SK-N-SH treated with all-trans-retinoic acid at 6 μM for 48 hours (cell line): ENCODE measurements around the gene HNRNPA3.

Source experiments
- ATAC-seq: fragments of 200-7000 bp; cut with Tn5 transposase; 3 replicates; pipeline ENCODE4 v1.9.1; 2020; ENCODE audit warnings: mild to moderate bottlenecking, moderate library complexity
- ARNTL ChIP-seq: fragments of 450-650 bp; formaldehyde crosslinking; IDR thresholded peaks from 2 replicates; pipeline ENCODE4 v1.5.0; 2020; ENCODE audit warnings: low read depth, mild to moderate bottlenecking, moderate library complexity, borderline replicate concordance
- BACH2 ChIP-seq: fragments of 250-450 bp; sonication (Bioruptor Pico); IDR thresholded peaks from 2 replicates; pipeline ENCODE4 v1.9.0; 2021; ENCODE audit warnings: mild to moderate bottlenecking, borderline replicate concordance
- CSDC2 ChIP-seq: fragments of 250-450 bp; sonication (Bioruptor Pico); IDR thresholded peaks from 2 replicates; pipeline ENCODE4 v1.5.0; 2020; ENCODE audit warnings: mild to moderate bottlenecking, moderate library complexity
- ESRRG ChIP-seq: fragments of 250-450 bp; sonication (Bioruptor Pico); IDR thresholded peaks from 2 replicates; pipeline ENCODE4 v1.6.1; 2021; ENCODE audit warnings: mild to moderate bottlenecking
- GLIS3 ChIP-seq: fragments of 250-450 bp; sonication (Bioruptor Pico); IDR thresholded peaks from 2 replicates; pipeline ENCODE4 v1.5.0; 2020; ENCODE audit warnings: mild to moderate bottlenecking, moderate library complexity
- ISL1 ChIP-seq: fragments of 250-450 bp; sonication (Bioruptor Pico); IDR thresholded peaks from 2 replicates; pipeline ENCODE4 v2.1.2; 2022; ENCODE audit warnings: mild to moderate bottlenecking, moderate library complexity
- OSR1 ChIP-seq: fragments of 250-450 bp; sonication (Bioruptor Pico); IDR thresholded peaks from 2 replicates; pipeline ENCODE4 v1.8.0; 2022; ENCODE audit warnings: moderate library complexity, mild to moderate bottlenecking, inconsistent platforms
- RARB ChIP-seq: fragments of 250-450 bp; sonication (Bioruptor Pico); IDR thresholded peaks from 2 replicates; pipeline ENCODE4 v1.8.0; 2021; ENCODE audit warnings: mild to moderate bottlenecking, moderate library complexity
- SNAI2 ChIP-seq: fragments of 250-450 bp; sonication (Bioruptor Pico); IDR thresholded peaks from 2 replicates; pipeline ENCODE4 v1.5.0; 2020; ENCODE audit warnings: mild to moderate bottlenecking, moderate library complexity
- TCF4 ChIP-seq: fragments of 250-450 bp; sonication (Bioruptor Pico); IDR thresholded peaks from 2 replicates; pipeline ENCODE4 v1.8.0; 2021; ENCODE audit warnings: mild to moderate bottlenecking, moderate library complexity, borderline replicate concordance
- TOX ChIP-seq: fragments of 250-450 bp; sonication (Bioruptor Pico); IDR thresholded peaks from 2 replicates; pipeline ENCODE4 v1.8.0; 2021; ENCODE audit warnings: mild to moderate bottlenecking, moderate library complexity, borderline replicate concordance
- ZC3H10 ChIP-seq: fragments of 250-450 bp; sonication (Bioruptor Pico); IDR thresholded peaks from 2 replicates; pipeline ENCODE4 v1.5.1; 2021; ENCODE audit warnings: mild to moderate bottlenecking, moderate library complexity
- ZFP3 ChIP-seq: fragments of 250-450 bp; sonication (Bioruptor Pico); IDR thresholded peaks from 2 replicates; pipeline ENCODE4 v1.5.0; 2020; ENCODE audit warnings: mild to moderate bottlenecking, moderate library complexity
- ZFP30 ChIP-seq: fragments of 450-650 bp; formaldehyde crosslinking; IDR thresholded peaks from 2 replicates; pipeline ENCODE4 v1.5.0; 2022; ENCODE audit warnings: mild to moderate bottlenecking, moderate library complexity
- ZNF565 ChIP-seq: fragments of 450-650 bp; formaldehyde crosslinking; conservative IDR thresholded peaks from 2 replicates; pipeline ENCODE4 v1.5.0; 2020; ENCODE audit warnings: low read depth, mild to moderate bottlenecking, moderate library complexity
- ZNF70 ChIP-seq: fragments of 450-650 bp; formaldehyde crosslinking; IDR thresholded peaks from 2 replicates; pipeline ENCODE4 v1.5.0; 2020; ENCODE audit warnings: mild to moderate bottlenecking, moderate library complexity
- ZNF8 ChIP-seq: fragments of 450-650 bp; formaldehyde crosslinking; IDR thresholded peaks from 2 replicates; pipeline ENCODE4 v1.5.0; 2020; ENCODE audit warnings: mild to moderate bottlenecking, moderate library complexity
- TF ChIP-seq, protein P1 (sequence below): fragments of 250-450 bp; sonication (Bioruptor Pico); IDR thresholded peaks from 2 replicates; pipeline ENCODE4 v1.5.1; 2020; ENCODE audit warnings: low read depth, mild to moderate bottlenecking, moderate library complexity
- TF ChIP-seq, protein P2 (sequence below): fragments of 250-450 bp; sonication (Bioruptor Pico); IDR thresholded peaks from 2 replicates; pipeline ENCODE4 v1.8.0; 2021; ENCODE audit warnings: low read depth, mild to moderate bottlenecking, moderate library complexity, borderline replicate concordance
- TF ChIP-seq, protein P3 (sequence below): fragments of 250-450 bp; sonication (Bioruptor Pico); IDR thresholded peaks from 2 replicates; pipeline ENCODE4 v1.5.0; 2020; ENCODE audit warnings: mild to moderate bottlenecking, moderate library complexity
- TF ChIP-seq, protein P4 (sequence below): fragments of 250-450 bp; sonication (Bioruptor Pico); IDR thresholded peaks from 2 replicates; pipeline ENCODE4 v1.5.1; 2021; ENCODE audit warnings: mild to moderate bottlenecking, moderate library complexity

HNRNPA3 gene

DNA sequence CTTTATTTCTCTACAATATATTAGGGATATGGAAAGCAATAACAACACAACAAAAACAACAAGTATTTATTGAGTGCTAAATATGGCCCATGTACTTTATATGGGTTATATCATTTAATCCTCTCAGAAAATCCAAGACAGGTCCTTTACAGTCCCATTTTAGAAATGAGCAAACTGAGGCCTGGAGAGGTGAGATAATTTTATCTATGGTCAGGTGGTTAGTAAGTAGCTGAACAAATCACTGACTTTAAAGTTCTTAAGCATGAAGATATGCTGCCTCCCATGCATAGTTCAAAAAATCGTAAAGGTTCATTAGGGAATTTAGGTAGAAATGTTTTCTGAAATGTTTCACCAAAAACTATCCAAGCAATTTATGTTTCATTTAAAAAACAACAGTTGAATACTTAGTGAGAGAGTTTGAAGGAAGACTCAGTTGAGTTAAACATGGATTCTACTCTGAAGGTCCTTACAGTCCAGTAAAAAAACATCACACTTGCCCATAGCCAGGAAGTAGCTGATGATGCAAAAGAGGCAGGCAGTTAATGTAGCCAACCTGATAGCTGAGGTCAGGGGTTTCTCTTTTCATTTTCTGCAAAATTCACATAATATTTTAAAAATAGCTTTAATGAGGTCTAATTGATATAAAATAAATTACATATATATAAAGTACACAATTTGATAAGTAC, 59.5 kb downstream of the HNRNPA3 start:
- no peak for TF ChIP-seq RARB (CRISPR knock-in tag)
- no peak for TF ChIP-seq ZC3H10 (CRISPR knock-in tag)
- no peak for TF ChIP-seq ISL1 (CRISPR knock-in tag)
- TF ChIP-seq, protein P1, sequence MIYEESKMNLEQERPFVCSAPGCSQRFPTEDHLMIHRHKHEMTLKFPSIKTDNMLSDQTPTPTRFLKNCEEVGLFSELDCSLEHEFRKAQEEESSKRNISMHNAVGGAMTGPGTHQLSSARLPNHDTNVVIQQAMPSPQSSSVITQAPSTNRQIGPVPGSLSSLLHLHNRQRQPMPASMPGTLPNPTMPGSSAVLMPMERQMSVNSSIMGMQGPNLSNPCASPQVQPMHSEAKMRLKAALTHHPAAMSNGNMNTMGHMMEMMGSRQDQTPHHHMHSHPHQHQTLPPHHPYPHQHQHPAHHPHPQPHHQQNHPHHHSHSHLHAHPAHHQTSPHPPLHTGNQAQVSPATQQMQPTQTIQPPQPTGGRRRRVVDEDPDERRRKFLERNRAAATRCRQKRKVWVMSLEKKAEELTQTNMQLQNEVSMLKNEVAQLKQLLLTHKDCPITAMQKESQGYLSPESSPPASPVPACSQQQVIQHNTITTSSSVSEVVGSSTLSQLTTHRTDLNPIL (CRISPR knock-in tag), result no peak
- no peak for TF ChIP-seq ZNF70
- no peak for TF ChIP-seq ZNF8 (CRISPR knock-in tag)
- TF ChIP-seq TCF4 (CRISPR knock-in tag), result no peak
- TF ChIP-seq, protein P2, sequence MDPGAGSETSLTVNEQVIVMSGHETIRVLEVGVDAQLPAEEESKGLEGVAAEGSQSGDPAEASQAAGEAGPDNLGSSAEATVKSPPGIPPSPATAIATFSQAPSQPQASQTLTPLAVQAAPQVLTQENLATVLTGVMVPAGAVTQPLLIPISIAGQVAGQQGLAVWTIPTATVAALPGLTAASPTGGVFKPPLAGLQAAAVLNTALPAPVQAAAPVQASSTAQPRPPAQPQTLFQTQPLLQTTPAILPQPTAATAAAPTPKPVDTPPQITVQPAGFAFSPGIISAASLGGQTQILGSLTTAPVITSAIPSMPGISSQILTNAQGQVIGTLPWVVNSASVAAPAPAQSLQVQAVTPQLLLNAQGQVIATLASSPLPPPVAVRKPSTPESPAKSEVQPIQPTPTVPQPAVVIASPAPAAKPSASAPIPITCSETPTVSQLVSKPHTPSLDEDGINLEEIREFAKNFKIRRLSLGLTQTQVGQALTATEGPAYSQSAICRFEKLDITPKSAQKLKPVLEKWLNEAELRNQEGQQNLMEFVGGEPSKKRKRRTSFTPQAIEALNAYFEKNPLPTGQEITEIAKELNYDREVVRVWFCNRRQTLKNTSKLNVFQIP (CRISPR knock-in tag), result no peak
- TF ChIP-seq, protein P3, sequence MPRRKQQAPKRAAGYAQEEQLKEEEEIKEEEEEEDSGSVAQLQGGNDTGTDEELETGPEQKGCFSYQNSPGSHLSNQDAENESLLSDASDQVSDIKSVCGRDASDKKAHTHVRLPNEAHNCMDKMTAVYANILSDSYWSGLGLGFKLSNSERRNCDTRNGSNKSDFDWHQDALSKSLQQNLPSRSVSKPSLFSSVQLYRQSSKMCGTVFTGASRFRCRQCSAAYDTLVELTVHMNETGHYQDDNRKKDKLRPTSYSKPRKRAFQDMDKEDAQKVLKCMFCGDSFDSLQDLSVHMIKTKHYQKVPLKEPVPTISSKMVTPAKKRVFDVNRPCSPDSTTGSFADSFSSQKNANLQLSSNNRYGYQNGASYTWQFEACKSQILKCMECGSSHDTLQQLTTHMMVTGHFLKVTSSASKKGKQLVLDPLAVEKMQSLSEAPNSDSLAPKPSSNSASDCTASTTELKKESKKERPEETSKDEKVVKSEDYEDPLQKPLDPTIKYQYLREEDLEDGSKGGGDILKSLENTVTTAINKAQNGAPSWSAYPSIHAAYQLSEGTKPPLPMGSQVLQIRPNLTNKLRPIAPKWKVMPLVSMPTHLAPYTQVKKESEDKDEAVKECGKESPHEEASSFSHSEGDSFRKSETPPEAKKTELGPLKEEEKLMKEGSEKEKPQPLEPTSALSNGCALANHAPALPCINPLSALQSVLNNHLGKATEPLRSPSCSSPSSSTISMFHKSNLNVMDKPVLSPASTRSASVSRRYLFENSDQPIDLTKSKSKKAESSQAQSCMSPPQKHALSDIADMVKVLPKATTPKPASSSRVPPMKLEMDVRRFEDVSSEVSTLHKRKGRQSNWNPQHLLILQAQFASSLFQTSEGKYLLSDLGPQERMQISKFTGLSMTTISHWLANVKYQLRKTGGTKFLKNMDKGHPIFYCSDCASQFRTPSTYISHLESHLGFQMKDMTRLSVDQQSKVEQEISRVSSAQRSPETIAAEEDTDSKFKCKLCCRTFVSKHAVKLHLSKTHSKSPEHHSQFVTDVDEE (CRISPR knock-in tag), result no peak
- TF ChIP-seq ZFP30 (CRISPR knock-in tag), result no peak
- TF ChIP-seq SNAI2 (CRISPR knock-in tag), result no peak

DNA sequence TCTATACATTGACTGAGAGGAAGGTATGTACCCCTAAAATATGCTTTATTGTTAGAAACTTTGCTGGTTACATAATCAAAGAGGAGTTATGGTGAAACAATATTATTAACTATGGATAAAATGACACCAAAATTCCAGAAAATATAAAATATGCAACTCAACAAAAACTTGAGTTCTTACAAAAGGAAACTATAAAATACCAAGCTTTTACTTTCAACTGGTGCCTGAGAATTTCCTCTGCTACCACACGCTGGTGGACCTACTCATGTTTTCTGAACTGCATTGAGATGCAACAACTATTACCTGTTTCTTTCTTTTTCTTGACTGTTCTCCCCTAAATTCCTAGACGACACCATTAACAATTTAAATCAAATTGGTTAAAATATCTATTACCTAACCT, 60.2 kb downstream of the HNRNPA3 start:
- ATAC-seq, result no peak
- TF ChIP-seq, protein P3 (CRISPR knock-in tag), result no peak
- TF ChIP-seq ZNF70, result no peak
- TF ChIP-seq TCF4 (CRISPR knock-in tag), result no peak
- no peak for TF ChIP-seq TOX (CRISPR knock-in tag)
- TF ChIP-seq, protein P2 (CRISPR knock-in tag), result no peak
- no peak for TF ChIP-seq SNAI2 (CRISPR knock-in tag)
- no peak for TF ChIP-seq ZNF8 (CRISPR knock-in tag)
- no peak for TF ChIP-seq ZC3H10 (CRISPR knock-in tag)
- TF ChIP-seq, protein P4, sequence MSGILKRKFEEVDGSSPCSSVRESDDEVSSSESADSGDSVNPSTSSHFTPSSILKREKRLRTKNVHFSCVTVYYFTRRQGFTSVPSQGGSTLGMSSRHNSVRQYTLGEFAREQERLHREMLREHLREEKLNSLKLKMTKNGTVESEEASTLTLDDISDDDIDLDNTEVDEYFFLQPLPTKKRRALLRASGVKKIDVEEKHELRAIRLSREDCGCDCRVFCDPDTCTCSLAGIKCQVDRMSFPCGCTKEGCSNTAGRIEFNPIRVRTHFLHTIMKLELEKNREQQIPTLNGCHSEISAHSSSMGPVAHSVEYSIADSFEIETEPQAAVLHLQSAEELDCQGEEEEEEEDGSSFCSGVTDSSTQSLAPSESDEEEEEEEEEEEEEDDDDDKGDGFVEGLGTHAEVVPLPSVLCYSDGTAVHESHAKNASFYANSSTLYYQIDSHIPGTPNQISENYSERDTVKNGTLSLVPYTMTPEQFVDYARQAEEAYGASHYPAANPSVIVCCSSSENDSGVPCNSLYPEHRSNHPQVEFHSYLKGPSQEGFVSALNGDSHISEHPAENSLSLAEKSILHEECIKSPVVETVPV (CRISPR knock-in tag), result no peak
- no peak for TF ChIP-seq ARNTL (CRISPR knock-in tag)
- no peak for TF ChIP-seq GLIS3
- no peak for TF ChIP-seq OSR1
- no peak for TF ChIP-seq ZFP3 (CRISPR knock-in tag)
- no peak for TF ChIP-seq BACH2 (CRISPR knock-in tag)
- TF ChIP-seq ZNF565 (CRISPR knock-in tag), result no peak
- TF ChIP-seq RARB (CRISPR knock-in tag), result no peak
- TF ChIP-seq CSDC2 (CRISPR knock-in tag), result no peak
- TF ChIP-seq ZFP30 (CRISPR knock-in tag), result no peak
- TF ChIP-seq ESRRG (CRISPR knock-in tag), result no peak

More for the DNA sequence above, 59.5 kb downstream of the HNRNPA3 start:
- ATAC-seq, result no peak
